ENCODE data around the gene TARS1. TPM values are rescaled to one million over a fixed set of nuclear protein-coding genes. Genes with fewer than 3 reads are reported as not detected.

TARS1 gene
- total RNA-seq, 1 experiment from 2014 or later, result 417 TPM

DNA sequence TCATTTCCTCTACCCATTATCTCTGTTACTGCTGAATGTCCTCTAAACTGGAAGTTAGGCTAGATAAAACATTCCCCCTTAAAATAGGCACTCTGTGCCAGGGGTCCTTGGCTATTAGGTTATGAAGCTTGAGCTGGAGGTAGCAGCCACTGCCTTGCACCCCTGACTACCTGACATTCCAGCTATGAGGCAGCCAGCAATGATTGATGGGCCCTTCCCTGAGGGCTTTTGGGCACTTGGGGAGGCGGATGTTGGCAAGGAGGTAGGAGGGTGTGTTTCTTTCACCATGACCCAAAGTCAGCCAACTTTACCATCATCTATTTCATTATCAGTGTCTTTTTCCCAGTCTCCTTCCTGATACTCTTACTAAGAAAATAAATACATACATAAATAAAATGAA lies 17.1 kb downstream of the TARS1 start:
- Mint-ChIP-seq H3K4me3 (no peak overlapping the region), H3K27ac (peak overlapping the region in 1 of 3 experiments; percentile 14; a peak in 2 of 7 replicates), H3K27me3 (ENCODE audit: low read depth) (no peaks in the 10 kb centered on the region), H3K36me3 (ENCODE audit: insufficient read depth in 1 of 3, low read depth in 3 of 3) (peaks cover 78 to 99% (median 96%) of the 10 kb centered on the region in 3 experiments; a peak in 6 of 7 replicates), H3K9me3 (no peaks in the 10 kb centered on the region), H3K4me1 (no peaks in the 10 kb centered on the region)
- no peak overlapping the region for H3K23ac ChIP-seq (ENCODE audit: insufficient read length, low read depth, low read length)
- no peak overlapping the region for H3K4ac ChIP-seq (ENCODE audit: low read depth, low read length)
- H4K5ac ChIP-seq (ENCODE audit: insufficient read length, low read depth, low read length), result no peak overlapping the region
- H2AK5ac ChIP-seq (ENCODE audit: insufficient read length, low read length), result no peak overlapping the region
- H2BK120ac ChIP-seq (ENCODE audit: low read depth, low read length, poor library complexity, severe bottlenecking), result no peak overlapping the region
- no peak overlapping the region for H3K27ac ChIP-seq (ENCODE audit: insufficient read length, low read depth, low read length)
- no peaks in the 10 kb centered on the region for H3K4me1 ChIP-seq (ENCODE audit: insufficient read depth, low read length)
- TF ChIP-seq, protein P1, sequence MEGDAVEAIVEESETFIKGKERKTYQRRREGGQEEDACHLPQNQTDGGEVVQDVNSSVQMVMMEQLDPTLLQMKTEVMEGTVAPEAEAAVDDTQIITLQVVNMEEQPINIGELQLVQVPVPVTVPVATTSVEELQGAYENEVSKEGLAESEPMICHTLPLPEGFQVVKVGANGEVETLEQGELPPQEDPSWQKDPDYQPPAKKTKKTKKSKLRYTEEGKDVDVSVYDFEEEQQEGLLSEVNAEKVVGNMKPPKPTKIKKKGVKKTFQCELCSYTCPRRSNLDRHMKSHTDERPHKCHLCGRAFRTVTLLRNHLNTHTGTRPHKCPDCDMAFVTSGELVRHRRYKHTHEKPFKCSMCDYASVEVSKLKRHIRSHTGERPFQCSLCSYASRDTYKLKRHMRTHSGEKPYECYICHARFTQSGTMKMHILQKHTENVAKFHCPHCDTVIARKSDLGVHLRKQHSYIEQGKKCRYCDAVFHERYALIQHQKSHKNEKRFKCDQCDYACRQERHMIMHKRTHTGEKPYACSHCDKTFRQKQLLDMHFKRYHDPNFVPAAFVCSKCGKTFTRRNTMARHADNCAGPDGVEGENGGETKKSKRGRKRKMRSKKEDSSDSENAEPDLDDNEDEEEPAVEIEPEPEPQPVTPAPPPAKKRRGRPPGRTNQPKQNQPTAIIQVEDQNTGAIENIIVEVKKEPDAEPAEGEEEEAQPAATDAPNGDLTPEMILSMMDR (conservative IDR thresholded peaks at IDR 0.05), result no peak
- no peaks in the 10 kb centered on the region for H3K23me2 ChIP-seq (ENCODE audit: insufficient read length, low read depth, low read length, poor library complexity, severe bottlenecking)
- no peak overlapping the region for H3K14ac ChIP-seq (ENCODE audit: insufficient read depth, low read length)
- H3K79me1 ChIP-seq (ENCODE audit: insufficient read depth, low read depth, low read length, poor library complexity, severe bottlenecking), result no peaks in the 10 kb centered on the region
- no peak overlapping the region for H3T11ph ChIP-seq (ENCODE audit: low read length)
- no peak overlapping the region for H2BK15ac ChIP-seq (ENCODE audit: low read depth, low read length)
- H2BK20ac ChIP-seq (ENCODE audit: low read depth, low read length, poor library complexity, severe bottlenecking), result no peak overlapping the region
- H4K8ac ChIP-seq (replicated peaks; ENCODE audit: insufficient read length, low read depth, low read length), result no peak overlapping the region
- no peak overlapping the region for H2AFZ ChIP-seq (ENCODE audit: low read length)
- no peak overlapping the region for H3K18ac ChIP-seq (ENCODE audit: insufficient read length, low read depth, low read length)
- no peak overlapping the region for H2BK12ac ChIP-seq (ENCODE audit: insufficient read length, low read depth, low read length)
- H3K79me2 ChIP-seq (ENCODE audit: insufficient read depth, low read length), result no peaks in the 10 kb centered on the region; the same call in 1 of the 2 replicates
- H3K9ac ChIP-seq (ENCODE audit: extremely low read depth, insufficient read length, low read length), result no peak overlapping the region
- no peaks in the 10 kb centered on the region for H3K9me3 ChIP-seq (ENCODE audit: control insufficient read depth, low read depth, low read length)
- WGBS (ENCODE audit: extremely low coverage, insufficient read length, low lambda C conversion rate), result no CpG with 5 or more reads among the region's 1 CpG
- H4K20me1 ChIP-seq (ENCODE audit: control insufficient read depth, insufficient read depth, insufficient read length), result no peaks in the 10 kb centered on the region
- H3K56ac ChIP-seq (ENCODE audit: insufficient read length, low read depth, low read length), result no peak overlapping the region
- H3K27me3 ChIP-seq (ENCODE audit: insufficient read depth, low read length), result no peaks in the 10 kb centered on the region
- H2BK5ac ChIP-seq (ENCODE audit: insufficient read length, low read length), result no peak overlapping the region
- H3K4me2 ChIP-seq (ENCODE audit: insufficient read depth, insufficient read length, low read length), result no peak overlapping the region
- DNase-seq, result no peak
- H4K91ac ChIP-seq (ENCODE audit: insufficient read length, low read depth, low read length), result no peak overlapping the region
